Mesenteric fat pad (tissue), 1 donor: ENCODE measurements around the gene NFRKB. TPM values are rescaled to one million over a fixed set of nuclear protein-coding genes. Genes with fewer than 3 reads are reported as not detected.
"Not testable (repeated sequence)": the region's sequence is repeated elsewhere in the genome, so short reads cannot be mapped to it uniquely, and the experiment has no call there.

Experiments used
- DNase-seq: peaks from one replicate; pipeline ENCODE4 v3.0.0-alpha.2; 2020; ENCODE audit warnings: low spot score
- total RNA-seq: library from RNA; stranded (reverse); fragmentation: NEBNext Ultra II Directional; extraction: Animal tissue kit (Norgen Biotek cat#: 25700); gene quantifications from one replicate; pipeline ENCODE4 v1.2.1, GENCODE V29; 2021
- donor health status: DM: yes; HTN: yes; CAD: no.

The NFRKB gene
- total RNA-seq, 1 donor from 2014 or later: 17.7 TPM

- no peak for DNase-seq
Measured at GRCh38 chr11:129894278-129895125, 876 bp downstream of the NFRKB start.

GRCh38 chr11:129888451-129888850 is 6.9 kb downstream of the NFRKB start:
- DNase-seq: no peak

- DNase-seq: no peak
Measured at GRCh38 chr11:129885381-129885780, 10.0 kb downstream of the NFRKB start.

- DNase-seq: no peak
Measured at GRCh38 chr11:129884581-129884980, 10.8 kb downstream of the NFRKB start.

- DNase-seq: no peak
Measured at GRCh38 chr11:129881570-129882170, 13.7 kb downstream of the NFRKB start.

GRCh38 chr11:129880311-129880710 is 15.1 kb downstream of the NFRKB start:
- DNase-seq: no peak

GRCh38 chr11:129871914-129872313 is 23.5 kb downstream of the NFRKB start:
- DNase-seq: no peak

- DNase-seq: not testable (repeated sequence)
Measured at GRCh38 chr11:129868626-129869025, 26.8 kb downstream of the NFRKB start.

- DNase-seq: no peak
Measured at GRCh38 chr11:129866311-129866710, 29.1 kb downstream of the NFRKB start.

GRCh38 chr11:129865701-129866100 is 29.7 kb downstream of the NFRKB start:
- no peak for DNase-seq

- no peak for DNase-seq
Measured at GRCh38 chr11:129864811-129865210, 30.6 kb downstream of the NFRKB start.

GRCh38 chr11:129861702-129862522 is 33.5 kb downstream of the NFRKB start:
- no peak for DNase-seq

GRCh38 chr11:129856036-129856435 is 39.3 kb downstream of the NFRKB start:
- DNase-seq: no peak

GRCh38 chr11:129855086-129855485 is 40.3 kb downstream of the NFRKB start:
- DNase-seq: no peak

- DNase-seq: no peak
Measured at GRCh38 chr11:129854232-129854805, 41.1 kb downstream of the NFRKB start.

- no peak for DNase-seq
Measured at GRCh38 chr11:129853518-129854231, 41.7 kb downstream of the NFRKB start.

- no peak for DNase-seq
Measured at GRCh38 chr11:129852125-129852740, 43.1 kb downstream of the NFRKB start.

GRCh38 chr11:129849447-129850130 is 45.8 kb downstream of the NFRKB start:
- DNase-seq: no peak

- not testable (repeated sequence) for DNase-seq
Measured at GRCh38 chr11:129847361-129847760, 48.0 kb downstream of the NFRKB start.
